Vagina (tissue), 2 donors: ENCODE data around the gene UROC1. TPM values are rescaled to one million over a fixed set of nuclear protein-coding genes. Genes with fewer than 3 reads are reported as not detected.
A peak's percentile ranks its signal among the peaks of the same experiment; 100 is the strongest.

Source experiments
- DNase-seq, 2 donors: peaks; one replicate each; pipeline ENCODE4 v3.0.0-alpha.2; 2017; ENCODE audit errors: extremely low spot score in 2 of 2
- H3K27ac ChIP-seq: fragments of 200-600 bp; sonication (generic); one replicate; pipeline ENCODE4 v1.5.1; 2019
- H3K27me3 ChIP-seq: fragments of 200-600 bp; sonication (generic); one replicate; pipeline ENCODE4 v1.5.1; 2019
- H3K36me3 ChIP-seq, 2 donors: fragments of 200-600 bp; sonication (generic); one replicate each; pipeline ENCODE4 v1.5.1; 2017 to 2019
- H3K4me1 ChIP-seq: fragments of 200-600 bp; sonication (generic); one replicate; pipeline ENCODE4 v1.5.1; 2019
- H3K4me3 ChIP-seq, 2 donors: fragments of 200-600 bp; sonication (generic); 1 replicate in 1 of 2; 2 replicates in 1 of 2; pipeline ENCODE4 v1.5.1; 2016 to 2019
- H3K9me3 ChIP-seq: fragments of 200-600 bp; sonication (generic); one replicate; pipeline ENCODE4 v1.5.1; 2019
- POLR2A ChIP-seq, 2 donors: fragments of 450-650 bp; IDR thresholded peaks; one replicate each; pipeline ENCODE4 v1.6.1; 2017; ENCODE audit warnings: antibody characterized with exemption in 2 of 2, mild to moderate bottlenecking in 2 of 2, moderate library complexity in 2 of 2
- POLR2AphosphoS5 ChIP-seq, 2 donors: sonication (generic); formaldehyde crosslinking; IDR thresholded peaks; one replicate each; pipeline ENCODE4 v1.9.0; 2017; ENCODE audit warnings: antibody characterized with exemption in 2 of 2, mild to moderate bottlenecking in 2 of 2, low read depth in 1 of 2; ENCODE audit not compliant: insufficient read depth in 1 of 2
- intact Hi-C: fragments of 100-400 bp; cut with DNase I; formaldehyde crosslinking; loops from one replicate; pipeline ENCODE4 v1.15.1; 2023
- total RNA-seq: library from RNA; depleted of rRNA; stranded (reverse); fragments of >200 nt; gene quantifications from one replicate; pipeline ENCODE4 v1.2.3, GENCODE V29; 2016
- TF ChIP-seq, protein P1 (sequence below), 3 experiments: fragments of 450-650 bp in 2 of 3; fragments of 200-600 bp in 1 of 3; sonication (generic) in 1 of 3; IDR thresholded peaks; one replicate each; pipeline ENCODE4 v1.5.1; 2017 to 2019; ENCODE audit warnings: antibody characterized with exemption in 3 of 3, mild to moderate bottlenecking in 2 of 3, moderate library complexity in 2 of 3

UROC1 gene
- total RNA-seq, 1 donor from 2014 or later = not detected

DNA sequence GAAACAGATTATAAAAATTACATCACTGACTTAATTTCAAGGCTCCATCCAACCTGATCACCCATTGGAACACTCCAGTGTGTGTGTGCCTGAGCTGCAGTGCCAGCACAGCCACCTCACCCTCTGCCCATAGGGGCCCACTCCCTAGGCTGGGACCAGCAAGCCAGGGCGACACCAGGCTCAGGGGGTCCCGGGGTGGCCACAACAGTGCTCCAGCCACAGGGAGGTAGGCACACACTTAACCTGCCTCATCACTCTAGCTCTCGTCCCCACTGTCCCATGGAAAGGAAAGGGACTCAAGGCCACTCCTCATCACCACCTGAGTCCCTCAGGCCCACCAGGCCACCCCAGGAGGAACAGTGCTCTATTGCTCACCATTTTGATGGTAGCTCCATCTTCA, 66.8 kb downstream of the UROC1 start:
- TF ChIP-seq, protein P1, sequence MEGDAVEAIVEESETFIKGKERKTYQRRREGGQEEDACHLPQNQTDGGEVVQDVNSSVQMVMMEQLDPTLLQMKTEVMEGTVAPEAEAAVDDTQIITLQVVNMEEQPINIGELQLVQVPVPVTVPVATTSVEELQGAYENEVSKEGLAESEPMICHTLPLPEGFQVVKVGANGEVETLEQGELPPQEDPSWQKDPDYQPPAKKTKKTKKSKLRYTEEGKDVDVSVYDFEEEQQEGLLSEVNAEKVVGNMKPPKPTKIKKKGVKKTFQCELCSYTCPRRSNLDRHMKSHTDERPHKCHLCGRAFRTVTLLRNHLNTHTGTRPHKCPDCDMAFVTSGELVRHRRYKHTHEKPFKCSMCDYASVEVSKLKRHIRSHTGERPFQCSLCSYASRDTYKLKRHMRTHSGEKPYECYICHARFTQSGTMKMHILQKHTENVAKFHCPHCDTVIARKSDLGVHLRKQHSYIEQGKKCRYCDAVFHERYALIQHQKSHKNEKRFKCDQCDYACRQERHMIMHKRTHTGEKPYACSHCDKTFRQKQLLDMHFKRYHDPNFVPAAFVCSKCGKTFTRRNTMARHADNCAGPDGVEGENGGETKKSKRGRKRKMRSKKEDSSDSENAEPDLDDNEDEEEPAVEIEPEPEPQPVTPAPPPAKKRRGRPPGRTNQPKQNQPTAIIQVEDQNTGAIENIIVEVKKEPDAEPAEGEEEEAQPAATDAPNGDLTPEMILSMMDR (IDR thresholded peaks at IDR 0.05) = no peak
- TF ChIP-seq POLR2A (IDR thresholded peaks at IDR 0.05) = no peak
- Histone ChIP-seq H3K27me3 (no peaks in the 10 kb centered on the region), H3K4me1 (no peaks in the 10 kb centered on the region), H3K27ac (no peak overlapping the region), H3K4me3 (no peak overlapping the region), H3K36me3 (peaks cover 0 to 31% of the 10 kb centered on the region in 2 donors), H3K9me3 (no peaks in the 10 kb centered on the region)
- intact Hi-C loops = no loop called here
- peak in 1 of 2 donors; percentile 58 for DNase-seq

- H3K4me3 ChIP-seq = no peak overlapping the region
- intact Hi-C loops = no loop called here
- no peaks in the 10 kb centered on the region for H3K9me3 ChIP-seq
- peak; percentile 52 to 94 for DNase-seq
- peaks cover 0 to 31% of the 10 kb centered on the region in 2 donors for H3K36me3 ChIP-seq
- no peaks in the 10 kb centered on the region for H3K4me1 ChIP-seq
- H3K27ac ChIP-seq = no peak overlapping the region
- no peaks in the 10 kb centered on the region for H3K27me3 ChIP-seq
- TF ChIP-seq, protein P1 (IDR thresholded peaks at IDR 0.05) = no peak
- TF ChIP-seq POLR2A (IDR thresholded peaks at IDR 0.05) = no peak
- no peak for TF ChIP-seq POLR2AphosphoS5 (IDR thresholded peaks at IDR 0.05; ENCODE audit: insufficient read depth in 1 of 2, low read depth in 1 of 2)
Measured at GRCh38 chr3:126450219-126450618, 67.4 kb downstream of the UROC1 start.

DNA sequence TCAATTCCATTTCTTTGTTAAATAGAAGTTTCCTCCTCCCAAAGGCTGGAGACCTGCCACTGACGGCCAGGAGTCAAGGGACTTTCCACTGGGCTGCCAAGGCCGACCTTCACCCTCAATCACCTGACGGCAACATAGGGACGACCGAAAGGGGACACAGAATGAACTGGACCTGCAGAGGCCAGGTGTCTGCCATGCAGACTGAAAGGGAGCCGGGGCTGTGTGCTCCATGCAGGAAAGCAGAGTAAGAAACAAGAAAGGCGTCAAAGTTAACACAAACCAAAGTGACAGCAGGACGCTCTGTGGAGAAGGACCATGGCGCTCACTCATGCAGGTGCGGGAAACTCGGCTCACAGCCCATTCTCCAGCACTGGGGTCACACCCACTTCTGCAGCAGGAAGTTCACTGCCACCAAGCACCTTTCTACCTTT, 67.9 kb downstream of the UROC1 start:
- TF ChIP-seq POLR2A (IDR thresholded peaks at IDR 0.05) (no peak), POLR2AphosphoS5 (IDR thresholded peaks at IDR 0.05; ENCODE audit: insufficient read depth in 1 of 2, low read depth in 1 of 2) (no peak)
- TF ChIP-seq, protein P1 (IDR thresholded peaks at IDR 0.05) = no peak
- Histone ChIP-seq H3K36me3 (peaks cover 0 to 31% of the 10 kb centered on the region in 2 donors), H3K4me1 (no peaks in the 10 kb centered on the region), H3K27me3 (no peaks in the 10 kb centered on the region), H3K9me3 (no peaks in the 10 kb centered on the region), H3K27ac (no peak overlapping the region), H3K4me3 (no peak overlapping the region)
- DNase-seq = peak in 1 of 2 donors; percentile 32
- intact Hi-C loops = no loop called here

GRCh38 chr3:126448893-126449180, 68.7 kb downstream of the UROC1 start:
- Histone ChIP-seq H3K36me3 (peaks cover 0 to 31% of the 10 kb centered on the region in 2 donors), H3K27ac (no peak overlapping the region), H3K4me1 (no peaks in the 10 kb centered on the region), H3K9me3 (no peaks in the 10 kb centered on the region), H3K27me3 (no peaks in the 10 kb centered on the region), H3K4me3 (no peak overlapping the region)
- DNase-seq = no peak
- intact Hi-C loops = no loop called here
- TF ChIP-seq POLR2AphosphoS5 (IDR thresholded peaks at IDR 0.05; ENCODE audit: insufficient read depth in 1 of 2, low read depth in 1 of 2) (no peak), POLR2A (IDR thresholded peaks at IDR 0.05) (no peak)
- TF ChIP-seq, protein P1 (IDR thresholded peaks at IDR 0.05) = no peak

GRCh38 chr3:126448136-126448892, 69.3 kb downstream of the UROC1 start:
- H3K36me3 ChIP-seq = peaks cover 0 to 30% of the 10 kb centered on the region in 2 donors

More at GRCh38 chr3:126448136-126448892, 69.3 kb downstream of the UROC1 start:
- H3K9me3 ChIP-seq = no peaks in the 10 kb centered on the region
- H3K27ac ChIP-seq = no peak overlapping the region
- TF ChIP-seq, protein P1 (IDR thresholded peaks at IDR 0.05) = no peak
- TF ChIP-seq POLR2A (IDR thresholded peaks at IDR 0.05) = no peak
- TF ChIP-seq POLR2AphosphoS5 (IDR thresholded peaks at IDR 0.05; ENCODE audit: insufficient read depth in 1 of 2, low read depth in 1 of 2) = no peak
- no peaks in the 10 kb centered on the region for H3K27me3 ChIP-seq
- no peak overlapping the region for H3K4me3 ChIP-seq
- no peaks in the 10 kb centered on the region for H3K4me1 ChIP-seq
- peak; percentile 72 to 91 for DNase-seq
- intact Hi-C loops = no loop called here
